GM23338 (cell line): ENCODE data around the gene WDR47.

Experiments
- CREB1 ChIP-seq: fragments of 250-450 bp; sonication (Bioruptor Pico); IDR thresholded peaks from 2 replicates; pipeline ENCODE4 v1.5.0; 2020; ENCODE audit warnings: low read depth, mild to moderate bottlenecking, moderate library complexity
- EZH2 ChIP-seq: fragments of 200-600 bp; sonication (generic); IDR thresholded peaks from one replicate; pipeline ENCODE4 v1.8.0; 2017; ENCODE audit warnings: antibody characterized with exemption, mild to moderate bottlenecking, low read depth; ENCODE audit not compliant: unreplicated experiment
- EZH2phosphoT487 ChIP-seq: fragments of 200-600 bp; sonication (generic); IDR thresholded peaks from one replicate; pipeline ENCODE4 v1.8.1; 2018; ENCODE audit warnings: antibody characterized with exemption; ENCODE audit not compliant: unreplicated experiment
- JUNB ChIP-seq: IDR thresholded peaks from one replicate; pipeline ENCODE4 v1.6.1; 2016; ENCODE audit warnings: antibody characterized with exemption; ENCODE audit not compliant: unreplicated experiment
- NANOG ChIP-seq: IDR thresholded peaks from 2 replicates; pipeline ENCODE4 v1.6.1; 2016; ENCODE audit warnings: antibody characterized with exemption, borderline replicate concordance
- POLR2AphosphoS5 ChIP-seq: IDR thresholded peaks from 2 replicates; pipeline ENCODE4 v1.6.1; 2016; ENCODE audit warnings: antibody characterized with exemption, low read depth
- STAT1 ChIP-seq: IDR thresholded peaks from one replicate; pipeline ENCODE4 v1.6.1; 2016; ENCODE audit warnings: antibody characterized with exemption; ENCODE audit not compliant: unreplicated experiment
- ZNF114 ChIP-seq: fragments of 250-450 bp; sonication (Bioruptor Pico); IDR thresholded peaks from 2 replicates; pipeline ENCODE4 v1.5.0; 2020; ENCODE audit warnings: mild to moderate bottlenecking, moderate library complexity
- TF ChIP-seq, protein P1 (sequence below), 2 experiments: fragments of 200-600 bp in 1 of 2; sonication (generic) in 1 of 2; conservative IDR thresholded peaks; 2 replicates each; pipeline versions ENCODE4 v1.5.1 to v1.6.1; 2016 to 2017; ENCODE audit warnings: antibody characterized with exemption in 2 of 2, low read depth in 2 of 2, mild to moderate bottlenecking in 2 of 2, moderate library complexity in 1 of 2
- TF ChIP-seq, protein P2 (sequence below): IDR thresholded peaks from one replicate; pipeline ENCODE4 v1.6.1; 2018; ENCODE audit warnings: antibody characterized with exemption; ENCODE audit not compliant: unreplicated experiment
- TF ChIP-seq, protein P3 (sequence below): IDR thresholded peaks from 2 replicates; pipeline ENCODE4 v1.6.1; 2016; ENCODE audit warnings: antibody characterized with exemption
- TF ChIP-seq, protein P4 (sequence below): fragments of 250-450 bp; sonication (Bioruptor Pico); IDR thresholded peaks from 2 replicates; pipeline ENCODE4 v1.5.0; 2020; ENCODE audit warnings: mild to moderate bottlenecking, moderate library complexity

DNA sequence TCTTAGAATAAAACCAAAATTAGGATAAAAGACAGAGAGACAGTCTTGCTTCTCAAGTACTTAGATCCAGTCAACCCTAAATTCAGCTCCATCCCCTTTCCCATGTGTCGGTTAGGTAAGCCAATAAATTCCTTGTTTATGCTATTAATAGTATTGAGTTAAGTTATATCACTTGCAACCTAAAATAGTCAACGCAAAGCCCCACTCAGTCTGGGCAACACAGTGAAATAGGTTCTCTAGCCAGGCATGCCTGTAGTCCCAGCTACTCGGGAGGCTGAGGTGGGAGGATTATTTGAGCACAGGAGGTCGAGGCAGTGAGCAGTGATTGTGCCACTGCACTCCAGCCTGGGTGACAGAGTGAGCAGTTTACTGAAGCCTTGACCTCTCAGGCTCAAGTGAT is 19.3 kb upstream of the WDR47 start:
- TF ChIP-seq, protein P1, sequence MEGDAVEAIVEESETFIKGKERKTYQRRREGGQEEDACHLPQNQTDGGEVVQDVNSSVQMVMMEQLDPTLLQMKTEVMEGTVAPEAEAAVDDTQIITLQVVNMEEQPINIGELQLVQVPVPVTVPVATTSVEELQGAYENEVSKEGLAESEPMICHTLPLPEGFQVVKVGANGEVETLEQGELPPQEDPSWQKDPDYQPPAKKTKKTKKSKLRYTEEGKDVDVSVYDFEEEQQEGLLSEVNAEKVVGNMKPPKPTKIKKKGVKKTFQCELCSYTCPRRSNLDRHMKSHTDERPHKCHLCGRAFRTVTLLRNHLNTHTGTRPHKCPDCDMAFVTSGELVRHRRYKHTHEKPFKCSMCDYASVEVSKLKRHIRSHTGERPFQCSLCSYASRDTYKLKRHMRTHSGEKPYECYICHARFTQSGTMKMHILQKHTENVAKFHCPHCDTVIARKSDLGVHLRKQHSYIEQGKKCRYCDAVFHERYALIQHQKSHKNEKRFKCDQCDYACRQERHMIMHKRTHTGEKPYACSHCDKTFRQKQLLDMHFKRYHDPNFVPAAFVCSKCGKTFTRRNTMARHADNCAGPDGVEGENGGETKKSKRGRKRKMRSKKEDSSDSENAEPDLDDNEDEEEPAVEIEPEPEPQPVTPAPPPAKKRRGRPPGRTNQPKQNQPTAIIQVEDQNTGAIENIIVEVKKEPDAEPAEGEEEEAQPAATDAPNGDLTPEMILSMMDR (conservative IDR thresholded peaks at IDR 0.05; ENCODE audit: low read depth in 2 of 2), result no peak
- TF ChIP-seq, protein P2, sequence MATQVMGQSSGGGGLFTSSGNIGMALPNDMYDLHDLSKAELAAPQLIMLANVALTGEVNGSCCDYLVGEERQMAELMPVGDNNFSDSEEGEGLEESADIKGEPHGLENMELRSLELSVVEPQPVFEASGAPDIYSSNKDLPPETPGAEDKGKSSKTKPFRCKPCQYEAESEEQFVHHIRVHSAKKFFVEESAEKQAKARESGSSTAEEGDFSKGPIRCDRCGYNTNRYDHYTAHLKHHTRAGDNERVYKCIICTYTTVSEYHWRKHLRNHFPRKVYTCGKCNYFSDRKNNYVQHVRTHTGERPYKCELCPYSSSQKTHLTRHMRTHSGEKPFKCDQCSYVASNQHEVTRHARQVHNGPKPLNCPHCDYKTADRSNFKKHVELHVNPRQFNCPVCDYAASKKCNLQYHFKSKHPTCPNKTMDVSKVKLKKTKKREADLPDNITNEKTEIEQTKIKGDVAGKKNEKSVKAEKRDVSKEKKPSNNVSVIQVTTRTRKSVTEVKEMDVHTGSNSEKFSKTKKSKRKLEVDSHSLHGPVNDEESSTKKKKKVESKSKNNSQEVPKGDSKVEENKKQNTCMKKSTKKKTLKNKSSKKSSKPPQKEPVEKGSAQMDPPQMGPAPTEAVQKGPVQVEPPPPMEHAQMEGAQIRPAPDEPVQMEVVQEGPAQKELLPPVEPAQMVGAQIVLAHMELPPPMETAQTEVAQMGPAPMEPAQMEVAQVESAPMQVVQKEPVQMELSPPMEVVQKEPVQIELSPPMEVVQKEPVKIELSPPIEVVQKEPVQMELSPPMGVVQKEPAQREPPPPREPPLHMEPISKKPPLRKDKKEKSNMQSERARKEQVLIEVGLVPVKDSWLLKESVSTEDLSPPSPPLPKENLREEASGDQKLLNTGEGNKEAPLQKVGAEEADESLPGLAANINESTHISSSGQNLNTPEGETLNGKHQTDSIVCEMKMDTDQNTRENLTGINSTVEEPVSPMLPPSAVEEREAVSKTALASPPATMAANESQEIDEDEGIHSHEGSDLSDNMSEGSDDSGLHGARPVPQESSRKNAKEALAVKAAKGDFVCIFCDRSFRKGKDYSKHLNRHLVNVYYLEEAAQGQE, result no peak
- TF ChIP-seq EZH2 (no peak), JUNB (no peak), POLR2AphosphoS5 (no peak), CREB1 (CRISPR knock-in tag) (no peak), EZH2phosphoT487 (no peak), STAT1 (no peak), NANOG (no peak), ZNF114 (CRISPR knock-in tag) (no peak)
- TF ChIP-seq, protein P3, sequence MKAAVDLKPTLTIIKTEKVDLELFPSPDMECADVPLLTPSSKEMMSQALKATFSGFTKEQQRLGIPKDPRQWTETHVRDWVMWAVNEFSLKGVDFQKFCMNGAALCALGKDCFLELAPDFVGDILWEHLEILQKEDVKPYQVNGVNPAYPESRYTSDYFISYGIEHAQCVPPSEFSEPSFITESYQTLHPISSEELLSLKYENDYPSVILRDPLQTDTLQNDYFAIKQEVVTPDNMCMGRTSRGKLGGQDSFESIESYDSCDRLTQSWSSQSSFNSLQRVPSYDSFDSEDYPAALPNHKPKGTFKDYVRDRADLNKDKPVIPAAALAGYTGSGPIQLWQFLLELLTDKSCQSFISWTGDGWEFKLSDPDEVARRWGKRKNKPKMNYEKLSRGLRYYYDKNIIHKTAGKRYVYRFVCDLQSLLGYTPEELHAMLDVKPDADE, result no peak
- TF ChIP-seq, protein P4, sequence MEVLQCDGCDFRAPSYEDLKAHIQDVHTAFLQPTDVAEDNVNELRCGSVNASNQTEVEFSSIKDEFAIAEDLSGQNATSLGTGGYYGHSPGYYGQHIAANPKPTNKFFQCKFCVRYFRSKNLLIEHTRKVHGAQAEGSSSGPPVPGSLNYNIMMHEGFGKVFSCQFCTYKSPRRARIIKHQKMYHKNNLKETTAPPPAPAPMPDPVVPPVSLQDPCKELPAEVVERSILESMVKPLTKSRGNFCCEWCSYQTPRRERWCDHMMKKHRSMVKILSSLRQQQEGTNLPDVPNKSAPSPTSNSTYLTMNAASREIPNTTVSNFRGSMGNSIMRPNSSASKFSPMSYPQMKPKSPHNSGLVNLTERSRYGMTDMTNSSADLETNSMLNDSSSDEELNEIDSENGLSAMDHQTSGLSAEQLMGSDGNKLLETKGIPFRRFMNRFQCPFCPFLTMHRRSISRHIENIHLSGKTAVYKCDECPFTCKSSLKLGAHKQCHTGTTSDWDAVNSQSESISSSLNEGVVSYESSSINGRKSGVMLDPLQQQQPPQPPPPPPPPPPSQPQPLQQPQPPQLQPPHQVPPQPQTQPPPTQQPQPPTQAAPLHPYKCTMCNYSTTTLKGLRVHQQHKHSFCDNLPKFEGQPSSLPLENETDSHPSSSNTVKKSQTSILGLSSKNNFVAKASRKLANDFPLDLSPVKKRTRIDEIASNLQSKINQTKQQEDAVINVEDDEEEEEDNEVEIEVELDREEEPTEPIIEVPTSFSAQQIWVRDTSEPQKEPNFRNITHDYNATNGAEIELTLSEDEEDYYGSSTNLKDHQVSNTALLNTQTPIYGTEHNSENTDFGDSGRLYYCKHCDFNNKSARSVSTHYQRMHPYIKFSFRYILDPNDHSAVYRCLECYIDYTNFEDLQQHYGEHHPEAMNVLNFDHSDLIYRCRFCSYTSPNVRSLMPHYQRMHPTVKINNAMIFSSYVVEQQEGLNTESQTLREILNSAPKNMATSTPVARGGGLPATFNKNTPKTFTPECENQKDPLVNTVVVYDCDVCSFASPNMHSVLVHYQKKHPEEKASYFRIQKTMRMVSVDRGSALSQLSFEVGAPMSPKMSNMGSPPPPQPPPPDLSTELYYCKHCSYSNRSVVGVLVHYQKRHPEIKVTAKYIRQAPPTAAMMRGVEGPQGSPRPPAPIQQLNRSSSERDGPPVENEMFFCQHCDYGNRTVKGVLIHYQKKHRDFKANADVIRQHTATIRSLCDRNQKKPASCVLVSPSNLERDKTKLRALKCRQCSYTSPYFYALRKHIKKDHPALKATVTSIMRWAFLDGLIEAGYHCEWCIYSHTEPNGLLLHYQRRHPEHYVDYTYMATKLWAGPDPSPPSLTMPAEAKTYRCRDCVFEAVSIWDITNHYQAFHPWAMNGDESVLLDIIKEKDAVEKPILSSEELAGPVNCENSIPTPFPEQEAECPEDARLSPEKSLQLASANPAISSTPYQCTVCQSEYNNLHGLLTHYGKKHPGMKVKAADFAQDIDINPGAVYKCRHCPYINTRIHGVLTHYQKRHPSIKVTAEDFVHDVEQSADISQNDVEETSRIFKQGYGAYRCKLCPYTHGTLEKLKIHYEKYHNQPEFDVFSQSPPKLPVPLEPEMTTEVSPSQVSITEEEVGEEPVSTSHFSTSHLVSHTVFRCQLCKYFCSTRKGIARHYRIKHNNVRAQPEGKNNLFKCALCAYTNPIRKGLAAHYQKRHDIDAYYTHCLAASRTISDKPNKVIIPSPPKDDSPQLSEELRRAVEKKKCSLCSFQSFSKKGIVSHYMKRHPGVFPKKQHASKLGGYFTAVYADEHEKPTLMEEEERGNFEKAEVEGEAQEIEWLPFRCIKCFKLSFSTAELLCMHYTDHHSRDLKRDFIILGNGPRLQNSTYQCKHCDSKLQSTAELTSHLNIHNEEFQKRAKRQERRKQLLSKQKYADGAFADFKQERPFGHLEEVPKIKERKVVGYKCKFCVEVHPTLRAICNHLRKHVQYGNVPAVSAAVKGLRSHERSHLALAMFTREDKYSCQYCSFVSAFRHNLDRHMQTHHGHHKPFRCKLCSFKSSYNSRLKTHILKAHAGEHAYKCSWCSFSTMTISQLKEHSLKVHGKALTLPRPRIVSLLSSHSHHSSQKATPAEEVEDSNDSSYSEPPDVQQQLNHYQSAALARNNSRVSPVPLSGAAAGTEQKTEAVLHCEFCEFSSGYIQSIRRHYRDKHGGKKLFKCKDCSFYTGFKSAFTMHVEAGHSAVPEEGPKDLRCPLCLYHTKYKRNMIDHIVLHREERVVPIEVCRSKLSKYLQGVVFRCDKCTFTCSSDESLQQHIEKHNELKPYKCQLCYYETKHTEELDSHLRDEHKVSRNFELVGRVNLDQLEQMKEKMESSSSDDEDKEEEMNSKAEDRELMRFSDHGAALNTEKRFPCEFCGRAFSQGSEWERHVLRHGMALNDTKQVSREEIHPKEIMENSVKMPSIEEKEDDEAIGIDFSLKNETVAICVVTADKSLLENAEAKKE (CRISPR knock-in tag), result no peak
